HepG2 (cell line): ENCODE measurements around the gene F2RL2. TPM values are rescaled to one million over a fixed set of nuclear protein-coding genes. Genes with fewer than 3 reads are reported as not detected.

Experiments used
- TOE1 ChIP-seq: sonication (generic); formaldehyde crosslinking; IDR thresholded peaks from 2 replicates; pipeline ENCODE4 v1.4.0; 2020; ENCODE audit warnings: mild to moderate bottlenecking, missing genetic modification reagents
- ZMYM3 ChIP-seq: sonication (generic); formaldehyde crosslinking; IDR thresholded peaks from 2 replicates; pipeline ENCODE4 v1.5.1; 2020; ENCODE audit warnings: mild to moderate bottlenecking, missing genetic modification reagents
- ZNF703 ChIP-seq: sonication (generic); formaldehyde crosslinking; IDR thresholded peaks from 2 replicates; pipeline ENCODE4 v1.5.1; 2020; ENCODE audit warnings: missing genetic modification reagents, mild to moderate bottlenecking, moderate library complexity, borderline replicate concordance
- polyA plus RNA-seq, 8 experiments: library from polyadenylated mRNA; depleted of rRNA in 3 of 8; stranded (reverse) in 7 of 8; unstranded in 1 of 8; fragments of >200 nt; fragmentation: Illumina TruSeq in 4 of 8; extraction: Trizol in 4 of 8; gene quantifications; 2 replicates each; pipeline versions ENCODE4 v1.2.1 to v1.2.3, GENCODE V29; 2011 to 2016; ENCODE audit warnings: low read depth in 4 of 8, missing spikeins in 1 of 8, mixed read lengths in 1 of 8; ENCODE audit not compliant: insufficient read depth in 1 of 8
- total RNA-seq, 5 experiments: library from RNA; depleted of rRNA; stranded (reverse); fragments of >200 nt; fragmentation: Illumina TruSeq; extraction: Trizol; gene quantifications; 2 replicates each; pipeline ENCODE4 v1.2.3, GENCODE V29; 2016; ENCODE audit warnings: low read depth in 1 of 5
- TF ChIP-seq, protein P1 (sequence below): sonication (generic); formaldehyde crosslinking; IDR thresholded peaks from 2 replicates; pipeline ENCODE4 v1.5.0; 2020; ENCODE audit warnings: mild to moderate bottlenecking, missing genetic modification reagents, borderline replicate concordance
- TF ChIP-seq, protein P2 (sequence below): sonication (generic); formaldehyde crosslinking; IDR thresholded peaks from 2 replicates; pipeline ENCODE4 v1.5.1; 2020; ENCODE audit warnings: missing genetic modification reagents, mild to moderate bottlenecking, borderline replicate concordance

The F2RL2 gene
- total and polyA plus RNA-seq, 2 of the 13 experiments (the other 11 are each of a cell fraction or from before 2014, with no cell fraction given): not detected

DNA sequence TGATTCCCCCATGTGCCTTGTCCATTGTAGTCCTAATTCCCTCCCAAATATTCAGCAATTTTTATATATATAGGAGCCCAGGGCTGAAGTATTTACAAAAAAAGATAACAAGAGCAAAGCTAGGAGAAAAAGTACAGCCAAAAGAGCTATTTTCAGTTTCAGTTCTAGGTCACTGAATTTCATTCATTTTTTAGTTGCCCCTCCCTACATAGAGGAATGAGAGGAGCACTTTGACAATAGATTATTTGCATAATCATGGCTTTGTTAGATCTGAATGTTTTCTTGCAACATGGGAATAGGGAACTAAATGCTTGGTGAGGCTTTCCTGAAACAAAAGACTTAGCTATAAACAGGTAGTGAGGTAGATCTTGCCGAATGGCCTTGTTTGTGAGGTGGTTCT lies 15.3 kb upstream of the F2RL2 start (continued):
- TF ChIP-seq, protein P1, sequence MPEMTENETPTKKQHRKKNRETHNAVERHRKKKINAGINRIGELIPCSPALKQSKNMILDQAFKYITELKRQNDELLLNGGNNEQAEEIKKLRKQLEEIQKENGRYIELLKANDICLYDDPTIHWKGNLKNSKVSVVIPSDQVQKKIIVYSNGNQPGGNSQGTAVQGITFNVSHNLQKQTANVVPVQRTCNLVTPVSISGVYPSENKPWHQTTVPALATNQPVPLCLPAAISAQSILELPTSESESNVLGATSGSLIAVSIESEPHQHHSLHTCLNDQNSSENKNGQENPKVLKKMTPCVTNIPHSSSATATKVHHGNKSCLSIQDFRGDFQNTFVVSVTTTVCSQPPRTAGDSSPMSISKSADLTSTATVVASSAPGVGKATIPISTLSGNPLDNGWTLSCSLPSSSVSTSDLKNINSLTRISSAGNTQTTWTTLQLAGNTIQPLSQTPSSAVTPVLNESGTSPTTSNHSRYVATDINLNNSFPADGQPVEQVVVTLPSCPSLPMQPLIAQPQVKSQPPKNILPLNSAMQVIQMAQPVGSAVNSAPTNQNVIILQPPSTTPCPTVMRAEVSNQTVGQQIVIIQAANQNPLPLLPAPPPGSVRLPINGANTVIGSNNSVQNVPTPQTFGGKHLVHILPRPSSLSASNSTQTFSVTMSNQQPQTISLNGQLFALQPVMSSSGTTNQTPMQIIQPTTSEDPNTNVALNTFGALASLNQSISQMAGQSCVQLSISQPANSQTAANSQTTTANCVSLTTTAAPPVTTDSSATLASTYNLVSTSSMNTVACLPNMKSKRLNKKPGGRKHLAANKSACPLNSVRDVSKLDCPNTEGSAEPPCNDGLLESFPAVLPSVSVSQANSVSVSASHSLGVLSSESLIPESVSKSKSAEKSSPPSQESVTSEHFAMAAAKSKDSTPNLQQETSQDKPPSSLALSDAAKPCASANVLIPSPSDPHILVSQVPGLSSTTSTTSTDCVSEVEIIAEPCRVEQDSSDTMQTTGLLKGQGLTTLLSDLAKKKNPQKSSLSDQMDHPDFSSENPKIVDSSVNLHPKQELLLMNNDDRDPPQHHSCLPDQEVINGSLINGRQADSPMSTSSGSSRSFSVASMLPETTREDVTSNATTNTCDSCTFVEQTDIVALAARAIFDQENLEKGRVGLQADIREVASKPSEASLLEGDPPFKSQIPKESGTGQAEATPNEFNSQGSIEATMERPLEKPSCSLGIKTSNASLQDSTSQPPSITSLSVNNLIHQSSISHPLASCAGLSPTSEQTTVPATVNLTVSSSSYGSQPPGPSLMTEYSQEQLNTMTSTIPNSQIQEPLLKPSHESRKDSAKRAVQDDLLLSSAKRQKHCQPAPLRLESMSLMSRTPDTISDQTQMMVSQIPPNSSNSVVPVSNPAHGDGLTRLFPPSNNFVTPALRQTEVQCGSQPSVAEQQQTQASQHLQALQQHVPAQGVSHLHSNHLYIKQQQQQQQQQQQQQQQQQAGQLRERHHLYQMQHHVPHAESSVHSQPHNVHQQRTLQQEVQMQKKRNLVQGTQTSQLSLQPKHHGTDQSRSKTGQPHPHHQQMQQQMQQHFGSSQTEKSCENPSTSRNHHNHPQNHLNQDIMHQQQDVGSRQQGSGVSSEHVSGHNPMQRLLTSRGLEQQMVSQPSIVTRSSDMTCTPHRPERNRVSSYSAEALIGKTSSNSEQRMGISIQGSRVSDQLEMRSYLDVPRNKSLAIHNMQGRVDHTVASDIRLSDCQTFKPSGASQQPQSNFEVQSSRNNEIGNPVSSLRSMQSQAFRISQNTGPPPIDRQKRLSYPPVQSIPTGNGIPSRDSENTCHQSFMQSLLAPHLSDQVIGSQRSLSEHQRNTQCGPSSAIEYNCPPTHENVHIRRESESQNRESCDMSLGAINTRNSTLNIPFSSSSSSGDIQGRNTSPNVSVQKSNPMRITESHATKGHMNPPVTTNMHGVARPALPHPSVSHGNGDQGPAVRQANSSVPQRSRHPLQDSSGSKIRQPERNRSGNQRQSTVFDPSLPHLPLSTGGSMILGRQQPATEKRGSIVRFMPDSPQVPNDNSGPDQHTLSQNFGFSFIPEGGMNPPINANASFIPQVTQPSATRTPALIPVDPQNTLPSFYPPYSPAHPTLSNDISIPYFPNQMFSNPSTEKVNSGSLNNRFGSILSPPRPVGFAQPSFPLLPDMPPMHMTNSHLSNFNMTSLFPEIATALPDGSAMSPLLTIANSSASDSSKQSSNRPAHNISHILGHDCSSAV (CRISPR knock-in tag): no peak
- TF ChIP-seq ZMYM3 (CRISPR knock-in tag) (no peak), TOE1 (no peak), ZNF703 (CRISPR knock-in tag) (no peak)
- TF ChIP-seq, protein P2, sequence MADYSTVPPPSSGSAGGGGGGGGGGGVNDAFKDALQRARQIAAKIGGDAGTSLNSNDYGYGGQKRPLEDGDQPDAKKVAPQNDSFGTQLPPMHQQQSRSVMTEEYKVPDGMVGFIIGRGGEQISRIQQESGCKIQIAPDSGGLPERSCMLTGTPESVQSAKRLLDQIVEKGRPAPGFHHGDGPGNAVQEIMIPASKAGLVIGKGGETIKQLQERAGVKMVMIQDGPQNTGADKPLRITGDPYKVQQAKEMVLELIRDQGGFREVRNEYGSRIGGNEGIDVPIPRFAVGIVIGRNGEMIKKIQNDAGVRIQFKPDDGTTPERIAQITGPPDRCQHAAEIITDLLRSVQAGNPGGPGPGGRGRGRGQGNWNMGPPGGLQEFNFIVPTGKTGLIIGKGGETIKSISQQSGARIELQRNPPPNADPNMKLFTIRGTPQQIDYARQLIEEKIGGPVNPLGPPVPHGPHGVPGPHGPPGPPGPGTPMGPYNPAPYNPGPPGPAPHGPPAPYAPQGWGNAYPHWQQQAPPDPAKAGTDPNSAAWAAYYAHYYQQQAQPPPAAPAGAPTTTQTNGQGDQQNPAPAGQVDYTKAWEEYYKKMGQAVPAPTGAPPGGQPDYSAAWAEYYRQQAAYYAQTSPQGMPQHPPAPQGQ: no peak
